GM11168 (cell line): ENCODE results near the gene LILRA1.
"Not testable (repeated sequence)": the region's sequence is repeated elsewhere in the genome, so short reads cannot be mapped to it uniquely, and the experiment has no call there.

ENCODE experiments used
- in situ Hi-C: fragments of 300-500 bp; cut with MboI; formaldehyde crosslinking; loops from one replicate; pipeline ENCODE4 v1.12.0; 2022; ENCODE audit warnings: low sequenced_read_pairs; ENCODE audit not compliant: unreplicated experiment

Gene LILRA1

DNA sequence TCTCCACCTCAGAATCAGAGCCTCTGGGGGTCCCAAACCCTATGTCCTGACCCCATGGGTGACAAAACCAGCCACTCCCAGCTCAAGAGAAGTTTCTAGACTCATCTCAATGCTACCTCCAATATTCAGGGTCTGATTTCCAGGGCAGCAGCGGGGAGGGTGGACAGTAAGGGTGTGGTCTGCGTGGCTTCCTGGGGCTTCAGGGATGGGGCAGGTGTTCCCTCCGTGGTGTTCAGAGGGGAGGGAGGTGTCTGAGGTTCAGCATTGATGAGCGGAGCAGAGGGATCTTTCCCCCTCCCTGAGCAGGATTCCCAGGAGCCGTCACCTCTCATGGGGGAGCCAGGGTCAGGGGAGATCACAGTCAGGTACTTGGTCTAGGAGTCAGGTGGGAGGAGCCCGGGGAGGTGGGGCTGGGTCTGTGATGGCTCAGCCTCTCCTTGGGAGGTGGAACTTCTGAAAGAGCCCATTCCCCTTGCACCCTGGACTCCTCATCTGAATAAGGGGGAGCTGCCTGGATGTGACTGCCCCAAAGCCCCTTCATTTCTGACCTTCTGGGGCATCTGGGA lies 16.9 kb upstream of the LILRA1 start:
- in situ Hi-C loops, result no loop called here

DNA sequence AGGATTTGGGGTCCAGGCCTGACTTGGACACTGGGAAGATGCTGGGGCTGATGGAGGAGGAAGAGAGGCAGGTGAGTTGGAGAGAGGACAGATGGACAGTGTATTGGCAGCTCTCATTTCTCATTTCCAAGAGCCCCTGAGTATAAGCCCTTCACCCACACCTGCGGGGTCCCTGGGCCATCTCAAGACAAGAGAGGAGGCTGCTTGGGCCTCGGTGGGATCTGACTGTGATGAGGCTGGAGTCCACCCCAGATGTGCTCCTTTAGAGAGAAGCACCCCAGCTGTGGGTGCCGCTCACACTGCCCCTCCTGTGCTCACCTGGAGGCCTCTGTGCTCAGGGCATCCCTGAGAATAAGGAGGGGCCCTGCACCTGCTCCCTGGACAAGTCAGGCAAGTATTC lies 16.1 kb upstream of the LILRA1 start:
- in situ Hi-C loops, result no loop called here

DNA sequence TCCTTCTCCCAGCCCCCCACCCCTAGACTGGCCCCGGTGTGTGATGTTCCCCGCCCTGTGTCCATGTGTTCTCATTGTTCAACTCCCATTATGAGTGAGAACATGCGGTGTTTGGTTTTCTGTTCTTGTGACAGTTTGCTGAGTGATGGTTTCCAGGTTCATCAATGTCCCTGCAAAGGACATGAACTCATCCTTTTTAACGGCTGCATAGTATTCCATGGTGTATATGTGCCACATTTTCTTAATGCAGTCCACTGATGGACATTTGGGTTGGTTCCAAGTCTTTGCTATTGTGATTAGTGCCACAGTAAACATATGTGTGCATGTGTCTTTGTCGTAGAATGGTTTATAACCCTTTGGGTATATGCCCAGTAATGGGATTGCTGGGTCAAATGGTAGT lies 15.2 kb upstream of the LILRA1 start:
- in situ Hi-C loops, result not testable (repeated sequence)

DNA sequence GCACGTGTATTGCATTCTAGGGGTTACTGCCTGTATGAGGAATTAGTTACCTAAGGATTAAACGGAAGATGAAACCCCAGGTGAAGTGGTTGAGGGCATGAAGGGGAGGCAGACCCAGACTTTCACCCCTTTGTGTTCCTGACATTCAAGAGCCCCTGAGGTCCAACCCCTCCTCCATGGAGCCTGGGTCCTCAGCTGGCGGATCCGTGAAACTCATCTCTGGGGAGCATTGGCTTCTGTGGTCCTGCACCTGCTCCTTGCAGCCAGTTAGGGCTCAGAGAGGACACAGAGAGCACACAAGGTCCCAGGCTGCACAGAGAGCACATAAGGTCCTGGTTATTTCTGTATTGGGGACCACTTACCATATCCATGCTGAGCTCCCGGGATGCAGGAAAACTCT lies 7.0 kb upstream of the LILRA1 start:
- in situ Hi-C loops, result no loop called here

DNA sequence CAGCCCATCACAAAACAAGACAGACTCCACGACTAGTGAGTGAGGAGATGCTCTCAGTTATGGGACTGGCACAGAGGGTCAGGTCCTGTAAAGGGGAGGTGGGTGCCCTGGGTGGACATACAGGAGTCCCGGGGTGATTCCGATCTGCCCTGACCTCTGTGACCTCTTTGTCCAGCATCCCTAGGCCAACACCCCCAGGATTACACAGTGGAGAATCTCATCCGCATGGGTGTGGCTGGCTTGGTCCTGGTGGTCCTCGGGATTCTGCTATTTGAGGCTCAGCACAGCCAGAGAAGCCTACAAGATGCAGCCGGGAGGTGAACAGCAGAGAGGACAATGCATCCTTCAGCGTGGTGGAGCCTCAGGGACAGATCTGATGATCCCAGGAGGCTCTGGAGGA lies 6.4 kb upstream of the LILRA1 start:
- in situ Hi-C loops, result no loop called here

DNA sequence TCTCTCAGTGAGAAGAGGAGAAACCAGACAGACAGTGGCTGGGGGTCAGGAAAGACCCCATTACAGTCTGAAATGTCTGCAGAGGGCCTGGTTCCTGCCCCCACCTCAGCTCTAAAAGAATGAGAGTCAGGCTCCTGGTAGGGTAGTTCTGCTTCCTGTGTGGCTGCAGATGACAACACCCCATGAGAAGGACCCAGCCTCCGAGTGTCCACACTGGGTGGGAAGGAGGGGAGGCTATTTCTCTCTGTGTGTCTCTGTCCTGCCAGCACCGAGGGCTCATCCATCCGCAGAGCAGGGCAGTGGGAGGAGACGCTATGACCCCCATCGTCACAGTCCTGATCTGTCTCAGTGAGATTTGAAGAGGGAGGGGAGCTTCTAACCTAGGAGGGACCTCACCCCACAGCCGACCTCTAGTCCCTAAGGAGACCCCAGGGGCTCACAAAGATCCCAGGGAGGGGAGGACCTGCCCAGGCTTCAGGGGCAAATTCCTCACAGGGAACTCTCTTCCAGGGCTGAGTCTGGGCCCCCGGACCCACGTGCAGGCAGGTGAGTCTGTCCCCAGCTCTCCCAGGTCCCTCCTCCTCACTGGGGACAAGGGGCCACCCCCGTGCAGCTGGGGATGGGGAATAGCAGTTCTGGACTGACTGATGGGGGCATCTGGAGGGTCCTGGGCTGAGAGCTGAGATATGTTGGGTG lies 647 bp downstream of the LILRA1 start:
- in situ Hi-C loops, result not testable (repeated sequence)

DNA sequence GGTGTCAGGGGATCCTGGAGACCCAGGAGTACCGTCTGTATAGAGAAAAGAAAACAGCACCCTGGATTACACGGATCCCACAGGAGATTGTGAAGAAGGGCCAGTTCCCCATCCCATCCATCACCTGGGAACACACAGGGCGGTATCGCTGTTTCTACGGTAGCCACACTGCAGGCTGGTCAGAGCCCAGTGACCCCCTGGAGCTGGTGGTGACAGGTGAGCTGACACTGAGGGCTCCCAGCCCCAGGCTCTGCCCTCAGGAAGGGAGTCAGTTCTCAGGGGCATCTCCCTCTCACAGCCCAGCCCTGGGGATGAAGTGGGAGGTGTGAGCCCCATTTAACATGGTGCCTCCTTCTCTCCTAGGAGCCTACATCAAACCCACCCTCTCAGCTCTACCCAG lies 1.3 kb downstream of the LILRA1 start:
- in situ Hi-C loops, result no loop called here

DNA sequence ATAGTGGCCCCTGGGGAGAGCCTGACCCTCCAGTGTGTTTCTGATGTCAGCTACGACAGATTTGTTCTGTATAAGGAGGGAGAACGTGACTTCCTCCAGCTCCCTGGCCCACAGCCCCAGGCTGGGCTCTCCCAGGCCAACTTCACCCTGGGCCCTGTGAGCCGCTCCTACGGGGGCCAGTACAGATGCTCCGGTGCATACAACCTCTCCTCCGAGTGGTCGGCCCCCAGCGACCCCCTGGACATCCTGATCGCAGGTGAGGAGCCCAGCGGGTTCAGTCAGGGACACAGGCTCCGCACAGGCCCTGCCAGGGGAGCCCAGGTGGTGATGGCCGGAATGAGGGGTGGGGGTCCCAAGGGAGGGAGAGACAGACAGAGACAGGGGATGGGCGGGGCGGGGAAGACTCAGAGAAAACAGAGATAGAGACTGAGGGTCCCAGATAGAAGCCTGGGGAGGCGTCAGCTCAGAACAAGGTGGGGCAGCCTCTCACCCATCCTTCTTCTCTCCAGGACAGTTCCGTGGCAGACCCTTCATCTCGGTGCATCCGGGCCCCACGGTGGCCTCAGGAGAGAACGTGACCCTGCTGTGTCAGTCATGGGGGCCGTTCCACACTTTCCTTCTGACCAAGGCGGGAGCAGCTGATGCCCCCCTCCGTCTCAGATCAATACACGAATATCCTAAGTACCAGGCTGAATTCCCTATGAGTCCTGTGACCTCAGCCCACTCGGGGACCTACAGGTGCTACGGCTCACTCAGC lies 2.4 kb downstream of the LILRA1 start:
- in situ Hi-C loops, result not testable (repeated sequence)

DNA sequence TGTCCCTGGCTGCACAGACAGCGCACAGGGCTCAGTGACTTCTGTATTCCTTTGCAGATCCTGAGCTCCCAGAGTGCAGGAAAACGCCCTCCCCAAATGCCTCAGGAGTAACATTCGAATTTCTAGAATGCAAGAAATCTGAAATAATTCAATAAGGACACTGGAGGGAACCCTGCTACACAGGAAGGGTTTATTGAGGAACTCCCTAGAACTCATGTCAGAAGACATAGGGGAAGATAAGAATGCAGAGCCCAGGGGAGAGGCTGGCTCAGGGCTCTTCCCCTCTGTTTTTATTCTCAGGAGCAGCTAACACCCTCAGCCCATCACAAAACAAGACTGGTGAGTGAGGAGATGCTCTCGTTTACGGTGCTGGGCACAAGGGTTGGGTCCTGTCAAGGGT lies 6.8 kb downstream of the LILRA1 start:
- in situ Hi-C loops, result no loop called here

DNA sequence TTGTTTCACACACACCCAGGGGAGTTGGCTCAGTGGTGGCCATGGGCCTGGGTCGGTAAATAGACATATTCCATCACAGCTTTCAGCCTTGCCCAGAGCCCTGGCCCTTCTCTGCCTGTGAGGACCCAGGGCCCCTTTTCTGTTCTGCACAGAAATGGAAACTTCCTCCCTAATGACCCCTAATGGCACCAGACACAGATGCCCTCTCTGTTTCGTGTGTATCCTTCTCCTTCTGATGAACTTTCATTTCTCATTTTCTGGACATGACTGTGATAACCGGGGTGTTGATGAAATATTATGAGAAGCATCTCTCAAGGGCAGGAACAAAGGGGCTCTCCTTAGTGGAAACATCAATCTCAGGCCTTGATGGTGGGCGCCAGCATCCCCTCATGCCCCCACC lies 12.8 kb downstream of the LILRA1 start:
- in situ Hi-C loops, result no loop called here

DNA sequence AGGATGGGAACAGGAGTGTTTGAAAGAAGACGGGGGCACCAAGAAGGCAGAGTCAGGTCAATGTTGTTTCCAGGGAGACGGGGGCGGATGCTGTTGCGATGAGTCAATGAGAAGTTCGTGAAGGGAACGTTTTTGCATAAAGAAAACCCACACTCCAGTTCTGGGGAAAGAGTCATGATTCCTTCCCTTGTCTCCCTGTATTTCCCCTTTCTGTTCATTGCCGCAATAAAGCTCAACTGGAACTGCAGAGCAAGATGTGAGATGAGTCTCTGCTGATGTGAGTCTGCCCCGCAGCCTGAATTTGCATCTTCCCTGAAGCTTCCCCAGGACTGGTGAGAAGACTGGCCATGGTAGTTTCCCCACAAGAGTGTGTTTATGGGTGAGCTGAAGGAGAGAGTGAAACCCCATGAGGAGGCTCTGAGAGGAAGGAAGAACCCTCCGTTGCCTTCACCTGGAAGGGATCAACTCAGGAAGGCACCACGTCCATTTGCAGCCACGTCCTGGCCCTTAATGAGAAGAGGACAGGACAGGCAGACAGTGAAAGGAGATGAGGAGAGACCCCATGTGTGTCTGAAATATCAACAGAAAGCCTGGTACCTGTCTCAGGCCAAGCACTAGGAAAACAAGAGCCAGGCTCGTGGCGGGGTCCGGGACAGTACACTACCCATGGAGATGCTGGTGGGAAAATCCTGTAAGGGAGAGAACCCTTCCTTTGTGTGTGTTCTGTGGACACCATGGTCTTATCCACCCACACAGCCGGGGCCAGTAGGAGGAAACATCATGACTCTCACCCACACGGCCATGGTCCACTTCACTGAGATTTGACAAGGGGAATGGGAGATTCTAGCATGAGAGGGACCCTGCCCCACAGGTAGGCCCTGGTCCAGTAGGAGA lies 13.7 kb downstream of the LILRA1 start:
- in situ Hi-C loops, result no loop called here

DNA sequence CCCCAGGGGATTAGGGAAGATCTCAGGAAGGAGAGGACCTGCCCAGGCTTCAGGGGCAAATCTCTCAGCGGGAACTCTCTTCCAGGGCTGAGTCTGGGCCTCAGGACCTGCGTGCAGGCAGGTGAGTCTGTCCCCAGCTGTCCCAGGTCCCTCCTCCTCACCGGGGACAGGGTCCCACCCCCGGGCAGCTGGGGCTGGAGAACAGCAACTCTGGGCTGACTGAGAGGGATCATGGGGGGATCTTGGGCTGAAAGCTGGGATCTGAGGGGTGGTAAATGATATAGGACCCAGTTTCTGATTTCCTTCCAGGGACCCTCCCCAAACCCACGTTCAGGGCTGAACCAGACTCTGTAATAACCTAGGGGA lies 14.3 kb downstream of the LILRA1 start:
- in situ Hi-C loops, result no loop called here

DNA sequence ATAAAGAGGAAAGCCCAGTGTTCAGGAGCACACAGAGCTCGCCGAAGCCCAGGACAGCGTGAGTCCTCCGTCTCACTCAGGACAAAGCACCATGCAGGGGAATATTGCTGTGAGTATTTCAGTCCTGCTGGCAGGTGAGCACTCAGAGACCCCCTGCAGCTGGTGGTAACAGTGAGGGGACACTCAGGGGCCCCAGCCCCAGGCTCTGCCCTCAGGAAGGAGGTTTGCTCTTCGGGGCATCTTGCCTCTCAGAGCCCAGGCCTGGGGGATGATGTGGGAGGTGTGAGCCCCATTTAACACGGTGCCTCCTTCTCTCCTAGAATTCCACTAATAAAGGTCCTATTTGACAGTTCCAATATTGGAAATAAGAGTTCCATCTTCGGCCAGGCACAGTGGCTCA lies 14.8 kb downstream of the LILRA1 start:
- in situ Hi-C loops, result no loop called here

DNA sequence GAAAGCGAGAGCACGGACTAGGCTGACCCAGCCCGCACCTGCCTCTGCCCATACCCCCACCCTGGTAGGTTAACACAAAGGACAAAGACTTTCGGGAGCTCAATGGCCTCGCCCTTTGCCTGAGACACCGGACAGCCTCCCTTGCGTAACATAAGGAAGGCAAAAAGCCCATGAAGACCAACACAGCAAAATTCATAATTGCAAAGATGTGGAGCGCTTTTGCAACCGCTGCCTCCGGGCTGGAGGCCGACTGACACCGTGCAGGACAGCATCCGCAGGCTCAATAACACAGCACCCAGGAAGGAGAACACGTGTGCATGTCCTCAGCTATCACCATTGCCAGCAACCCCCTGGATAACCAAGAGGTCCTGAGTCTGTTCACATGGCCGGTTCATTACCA lies 15.4 kb downstream of the LILRA1 start:
- in situ Hi-C loops, result no loop called here

DNA sequence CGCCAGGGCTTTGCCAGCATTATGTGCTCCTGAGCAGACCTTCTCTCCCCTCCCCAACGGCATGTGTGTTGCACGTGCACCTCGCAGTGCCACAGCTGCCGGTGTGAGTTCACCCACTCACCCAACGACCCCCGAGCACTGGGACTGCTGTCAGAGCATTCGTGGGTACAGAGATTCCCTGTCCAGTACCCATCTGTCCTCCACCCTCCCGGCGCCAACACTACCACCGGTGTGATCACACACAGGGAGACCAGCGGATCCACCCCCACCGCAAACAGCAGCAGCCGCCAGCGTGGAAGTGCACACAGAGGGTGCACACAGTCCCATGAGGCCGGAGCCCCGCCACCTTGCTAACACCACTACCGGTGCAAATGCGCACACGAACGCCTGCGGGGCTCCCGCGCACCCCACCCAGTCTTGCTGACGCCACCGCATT lies 15.9 kb downstream of the LILRA1 start:
- in situ Hi-C loops, result no loop called here

DNA sequence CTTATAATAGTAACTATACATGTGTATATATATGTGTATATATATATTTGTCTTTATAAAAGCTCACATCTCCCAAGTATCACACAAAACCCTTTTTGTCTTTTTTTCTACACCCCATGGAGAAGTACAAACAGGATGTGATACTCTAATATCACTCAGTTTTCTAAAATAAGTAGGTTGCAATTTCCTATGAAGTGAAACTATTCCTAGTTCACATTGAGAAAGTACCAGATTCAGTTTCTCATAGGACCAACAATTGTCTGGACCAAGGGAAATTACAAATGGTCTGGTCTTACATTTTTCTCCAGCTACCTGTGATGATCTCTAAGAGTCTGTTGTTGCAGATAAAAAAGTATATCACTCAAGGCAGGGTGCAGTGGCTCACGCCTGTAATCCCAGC lies 19.0 kb downstream of the LILRA1 start:
- in situ Hi-C loops, result no loop called here

DNA sequence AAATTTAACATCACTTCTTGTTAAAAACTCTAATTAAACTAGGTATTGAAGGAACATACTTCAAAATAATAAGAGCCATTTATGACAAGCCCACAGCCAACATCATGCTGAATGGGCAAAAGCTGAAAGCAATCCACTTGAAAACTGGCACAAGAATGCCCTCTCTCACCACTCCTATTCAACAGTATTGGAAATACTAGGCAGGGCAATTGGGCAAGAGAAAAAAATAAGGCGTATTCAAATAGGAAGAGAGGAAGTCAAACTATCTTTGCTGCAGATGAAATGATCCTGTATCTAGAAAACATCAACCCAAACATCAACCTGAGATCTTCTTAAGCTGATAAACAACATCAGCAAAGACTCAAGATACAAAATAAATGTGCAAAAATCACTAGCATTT lies 21.3 kb downstream of the LILRA1 start:
- in situ Hi-C loops, result no loop called here

DNA sequence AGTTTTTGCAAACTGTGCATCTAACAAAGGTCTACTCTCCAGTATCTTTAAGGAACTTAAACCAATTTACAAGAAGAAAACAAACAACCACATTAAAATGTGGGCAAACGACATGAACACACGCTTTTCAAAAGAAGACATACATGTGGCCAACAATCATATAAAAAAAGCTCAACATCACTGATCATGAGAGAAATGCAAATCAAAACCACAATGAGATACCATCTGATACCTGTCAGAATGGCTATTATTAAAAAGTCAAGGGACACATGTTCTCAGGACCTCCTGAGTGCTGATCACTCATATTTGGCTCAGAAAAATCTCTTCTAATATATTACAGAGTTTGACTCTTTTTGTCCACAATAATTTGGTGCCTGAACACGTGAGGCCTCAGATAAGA lies 22.6 kb downstream of the LILRA1 start:
- in situ Hi-C loops, result no loop called here

DNA sequence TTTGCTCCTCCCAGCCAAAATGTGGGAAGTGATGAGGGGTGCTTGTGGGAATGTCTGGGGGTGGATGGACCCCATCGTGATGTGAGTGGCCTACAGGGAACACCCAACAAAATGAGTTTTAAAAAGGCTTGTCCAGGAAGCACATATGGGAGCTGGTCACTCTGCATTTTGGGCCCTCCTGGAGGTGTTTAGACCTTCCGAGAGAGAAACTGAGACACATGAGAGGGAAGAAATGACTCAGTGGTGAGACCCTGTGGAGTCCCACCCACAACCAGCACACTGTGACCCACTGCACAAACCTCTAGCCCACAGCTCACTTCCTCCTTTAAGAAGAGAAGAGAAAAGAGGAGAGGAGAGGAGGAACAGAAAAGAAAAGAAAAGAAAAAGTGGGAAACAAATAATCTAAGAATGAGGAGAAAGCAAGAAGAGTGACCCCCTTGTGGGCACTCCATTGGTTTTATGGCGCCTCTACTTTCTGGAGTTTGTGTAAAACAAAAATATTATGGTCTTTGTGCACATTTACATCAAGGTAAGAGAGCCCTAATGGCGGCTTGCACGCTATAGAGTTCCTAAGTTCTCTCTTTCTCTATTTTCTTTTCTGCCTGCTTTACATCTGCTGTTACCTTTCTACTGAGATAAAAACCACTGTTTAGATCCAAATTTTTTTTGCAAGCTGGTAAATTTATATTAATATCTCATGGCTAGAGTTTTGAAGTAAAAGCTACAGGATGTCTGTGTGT lies 23.6 kb downstream of the LILRA1 start:
- in situ Hi-C loops, result no loop called here

DNA sequence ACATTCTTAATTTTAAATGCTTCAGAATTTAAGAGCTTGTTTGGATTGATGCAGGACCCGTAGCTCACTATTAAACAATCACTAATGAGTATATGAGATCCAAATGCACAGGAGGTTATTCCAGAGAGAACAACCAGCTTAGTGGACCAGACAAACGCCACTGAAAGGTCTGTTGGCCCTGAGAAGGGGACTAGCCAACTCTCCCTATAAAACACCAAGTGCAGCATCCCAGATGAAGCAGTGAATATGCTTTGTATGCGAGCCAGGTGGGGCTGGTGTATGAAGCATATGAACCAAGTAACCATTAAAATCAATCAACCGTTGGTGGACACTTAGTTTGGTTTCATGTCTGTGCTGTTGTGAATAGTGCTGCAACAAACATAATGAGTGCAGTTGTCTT lies 27.0 kb downstream of the LILRA1 start:
- in situ Hi-C loops, result no loop called here
